SU-DHL-6 (cell line): ENCODE data around the gene MRPL20.

Experiments
- H2AFZ ChIP-seq: fragments of 200-600 bp; sonication (generic); 2 replicates; pipeline ENCODE4 v1.6.1; 2014; ENCODE audit warnings: low read depth, mild to moderate bottlenecking, moderate library complexity, mixed read lengths, antibody characterized with exemption, low read length; ENCODE audit not compliant: severe bottlenecking
- H3F3A ChIP-seq: fragments of 200-600 bp; shearing (Covaris generic); 2 replicates; pipeline ENCODE4 v1.6.0; 2016; ENCODE audit warnings: antibody characterized with exemption, mild to moderate bottlenecking; ENCODE audit not compliant: insufficient read depth
- H3K27ac ChIP-seq: fragments of 200-600 bp; sonication (generic); 2 replicates; pipeline ENCODE4 v1.5.1; 2016; ENCODE audit warnings: low read depth, mild to moderate bottlenecking, low read length, moderate library complexity, mixed read lengths
- H3K27me3 ChIP-seq: fragments of 200-600 bp; sonication (generic), shearing (Covaris generic); 2 replicates; pipeline ENCODE4 v1.6.0; 2014; ENCODE audit warnings: mild to moderate bottlenecking, low read length
- H3K36me3 ChIP-seq: fragments of 200-600 bp; sonication (generic); 2 replicates; pipeline ENCODE4 v1.6.1; 2014; ENCODE audit warnings: mild to moderate bottlenecking, low read length, mixed read lengths
- H3K4me2 ChIP-seq: fragments of 300-600, 200-600 bp; shearing (Covaris generic), sonication (generic); 2 replicates; pipeline ENCODE4 v1.6.0; 2014; ENCODE audit warnings: low read length, low read depth, mild to moderate bottlenecking; ENCODE audit not compliant: poor library complexity, severe bottlenecking
- H3K4me3 ChIP-seq: fragments of 200-600 bp; sonication (generic); 2 replicates; pipeline ENCODE4 v1.5.1; 2014; ENCODE audit warnings: antibody characterized with exemption, low read length, mild to moderate bottlenecking, mixed read lengths; ENCODE audit not compliant: insufficient read depth, poor library complexity, severe bottlenecking
- H3K79me2 ChIP-seq: fragments of 200-600 bp; sonication (generic); 2 replicates; pipeline ENCODE4 v1.6.1; 2014; ENCODE audit warnings: mild to moderate bottlenecking, low read length, moderate library complexity; ENCODE audit not compliant: insufficient read depth
- H3K9ac ChIP-seq: fragments of 200-600 bp; sonication (generic); 2 replicates; pipeline ENCODE4 v1.7.0; 2014; ENCODE audit warnings: mild to moderate bottlenecking, low read length
- H3K9me2 ChIP-seq: fragments of 200-600 bp; sonication (generic); replicated peaks from 2 replicates; pipeline ENCODE4 v1.6.1; 2014; ENCODE audit warnings: low read length; ENCODE audit not compliant: insufficient read depth
- H3K9me3 ChIP-seq: fragments of 200-600 bp; sonication (generic); 2 replicates; pipeline ENCODE4 v1.6.1; 2014; ENCODE audit warnings: low read length, mixed read lengths; ENCODE audit not compliant: insufficient read depth
- H4K20me1 ChIP-seq: fragments of 200-600 bp; sonication (generic); 2 replicates; pipeline ENCODE4 v1.6.1; 2014; ENCODE audit warnings: low read depth, mild to moderate bottlenecking, antibody characterized with exemption, low read length, moderate library complexity, mixed read lengths
- EZH2phosphoT487 ChIP-seq: fragments of 200-600 bp; sonication (generic), shearing (Covaris generic); conservative IDR thresholded peaks from 2 replicates; pipeline ENCODE4 v1.6.1; 2018; ENCODE audit warnings: mild to moderate bottlenecking, antibody characterized with exemption, low read length, moderate library complexity, mixed read lengths
- TF ChIP-seq, protein P1 (sequence below): fragments of 200-600 bp; sonication (generic); IDR thresholded peaks from one replicate; pipeline ENCODE4 v1.5.1; 2017; ENCODE audit warnings: antibody characterized with exemption, mild to moderate bottlenecking, low read length, moderate library complexity; ENCODE audit not compliant: insufficient read depth, poor library complexity, severe bottlenecking

The MRPL20 gene

DNA sequence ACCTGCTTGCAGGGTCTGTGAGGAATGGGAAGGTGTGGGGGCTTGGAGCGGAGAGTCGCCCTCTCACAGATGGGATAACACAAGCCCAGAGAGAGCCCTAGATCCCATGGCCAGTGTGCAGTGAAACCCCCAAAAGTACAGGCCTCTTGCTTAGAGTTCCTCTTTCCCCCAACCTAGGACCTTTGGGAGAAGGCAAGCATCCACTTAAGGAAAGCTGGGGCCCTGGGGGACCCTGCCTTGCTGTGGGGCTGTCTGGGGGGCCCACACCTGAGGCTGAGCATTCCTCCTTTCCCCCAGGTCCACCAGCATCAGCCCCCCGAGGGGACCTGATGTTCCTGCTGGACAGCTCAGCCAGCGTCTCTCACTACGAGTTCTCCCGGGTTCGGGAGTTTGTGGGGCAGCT lies 29.5 kb upstream of the MRPL20 start:
- no peak overlapping the region for H2AFZ ChIP-seq
- H3K79me2 ChIP-seq = no peaks in the 10 kb centered on the region

DNA sequence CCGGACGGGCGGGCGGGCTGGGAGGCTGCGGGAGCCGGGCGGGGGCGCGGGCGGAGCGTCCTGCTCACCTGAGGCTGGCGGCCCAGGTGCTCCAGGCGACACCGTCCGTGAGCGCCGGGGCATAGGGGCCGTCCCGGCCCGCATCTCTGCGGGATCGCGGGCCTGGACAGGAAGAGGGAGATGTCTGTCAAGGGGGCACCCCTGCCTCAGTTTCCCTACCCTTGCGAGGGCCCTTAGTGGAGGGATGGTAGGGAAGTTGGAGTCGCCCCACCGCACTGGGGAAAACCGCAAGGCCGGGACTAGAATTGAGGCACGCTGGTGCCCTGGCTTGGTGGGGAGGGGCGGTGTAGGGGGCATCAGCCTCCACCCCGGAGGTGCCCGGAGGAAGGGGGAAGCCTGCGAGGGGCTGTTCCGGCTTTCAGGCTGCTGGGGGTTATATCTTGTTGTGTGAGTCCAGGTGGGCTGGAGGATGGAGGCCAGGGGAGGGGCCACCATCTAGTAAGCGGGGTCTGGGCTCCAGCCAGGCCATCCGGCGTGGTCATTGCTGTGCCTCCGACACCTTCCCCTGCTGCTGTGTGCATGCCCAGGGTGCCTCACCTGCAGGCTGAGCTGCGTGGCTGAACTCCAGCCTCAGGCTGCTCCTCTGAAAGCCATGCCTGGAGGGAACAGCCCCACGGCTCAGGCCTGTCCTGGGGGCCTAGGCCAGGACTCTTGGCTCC lies 29.0 kb upstream of the MRPL20 start:
- Histone ChIP-seq H4K20me1 (no peaks in the 10 kb centered on the region), H3K27me3 (no peaks in the 10 kb centered on the region), H3K4me3 (no peak overlapping the region), H3K79me2 (no peaks in the 10 kb centered on the region), H3K9me2 (no peaks in the 10 kb centered on the region), H2AFZ (no peak overlapping the region), H3K4me2 (no peak overlapping the region), H3K27ac (no peak overlapping the region), H3K9me3 (no peaks in the 10 kb centered on the region), H3F3A (no peaks in the 10 kb centered on the region), H3K36me3 (no peaks in the 10 kb centered on the region), H3K9ac (no peak overlapping the region)
- no peak for TF ChIP-seq EZH2phosphoT487
- TF ChIP-seq, protein P1, sequence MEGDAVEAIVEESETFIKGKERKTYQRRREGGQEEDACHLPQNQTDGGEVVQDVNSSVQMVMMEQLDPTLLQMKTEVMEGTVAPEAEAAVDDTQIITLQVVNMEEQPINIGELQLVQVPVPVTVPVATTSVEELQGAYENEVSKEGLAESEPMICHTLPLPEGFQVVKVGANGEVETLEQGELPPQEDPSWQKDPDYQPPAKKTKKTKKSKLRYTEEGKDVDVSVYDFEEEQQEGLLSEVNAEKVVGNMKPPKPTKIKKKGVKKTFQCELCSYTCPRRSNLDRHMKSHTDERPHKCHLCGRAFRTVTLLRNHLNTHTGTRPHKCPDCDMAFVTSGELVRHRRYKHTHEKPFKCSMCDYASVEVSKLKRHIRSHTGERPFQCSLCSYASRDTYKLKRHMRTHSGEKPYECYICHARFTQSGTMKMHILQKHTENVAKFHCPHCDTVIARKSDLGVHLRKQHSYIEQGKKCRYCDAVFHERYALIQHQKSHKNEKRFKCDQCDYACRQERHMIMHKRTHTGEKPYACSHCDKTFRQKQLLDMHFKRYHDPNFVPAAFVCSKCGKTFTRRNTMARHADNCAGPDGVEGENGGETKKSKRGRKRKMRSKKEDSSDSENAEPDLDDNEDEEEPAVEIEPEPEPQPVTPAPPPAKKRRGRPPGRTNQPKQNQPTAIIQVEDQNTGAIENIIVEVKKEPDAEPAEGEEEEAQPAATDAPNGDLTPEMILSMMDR = no peak

More for the DNA sequence above, 29.5 kb upstream of the MRPL20 start:
- Histone ChIP-seq H3K4me3 (no peak overlapping the region), H3F3A (no peaks in the 10 kb centered on the region), H3K27me3 (no peaks in the 10 kb centered on the region), H4K20me1 (no peaks in the 10 kb centered on the region), H3K9me2 (no peaks in the 10 kb centered on the region), H3K9ac (no peak overlapping the region), H3K4me2 (no peak overlapping the region), H3K9me3 (no peaks in the 10 kb centered on the region), H3K36me3 (no peaks in the 10 kb centered on the region), H3K27ac (no peak overlapping the region)
- TF ChIP-seq, protein P1 = no peak

DNA sequence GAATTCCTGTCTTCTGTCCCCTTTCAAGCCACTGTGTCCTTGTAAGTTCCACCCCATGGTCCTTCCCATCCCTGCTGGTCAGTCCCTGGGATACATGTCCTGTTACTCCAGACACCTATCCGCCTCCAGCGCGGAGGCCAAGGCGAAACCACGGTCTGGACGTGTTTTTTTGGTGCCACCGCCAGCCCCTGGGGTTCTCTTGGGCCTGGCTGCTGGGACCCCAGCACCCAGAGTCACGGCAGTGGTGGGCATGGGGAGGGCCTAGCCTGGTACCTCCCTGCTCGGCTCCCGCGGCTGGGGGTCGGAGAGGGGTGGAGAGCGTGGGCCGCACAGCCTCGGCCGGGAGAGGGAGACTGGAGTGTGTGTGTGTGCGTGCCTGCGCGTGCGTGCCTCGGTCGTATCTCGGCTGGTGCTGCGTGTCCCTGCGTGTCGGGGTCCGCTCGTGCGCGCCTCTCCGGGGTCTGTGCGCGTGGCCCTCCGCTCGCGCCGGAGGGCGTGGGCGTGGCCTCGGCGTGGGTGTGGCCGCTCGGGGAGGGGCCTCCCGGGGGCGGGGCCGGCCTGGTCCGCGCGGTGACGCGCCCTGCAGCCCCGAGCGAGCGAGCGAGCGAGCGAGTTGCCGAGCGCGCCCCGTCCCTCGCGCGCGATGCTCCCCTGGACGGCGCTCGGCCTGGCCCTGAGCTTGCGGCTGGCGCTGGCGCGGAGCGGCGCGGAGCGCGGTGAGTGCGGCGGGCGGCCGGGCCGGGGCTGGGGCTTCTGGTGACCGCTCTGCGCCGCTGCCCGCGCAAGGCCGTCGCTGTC lies 28.2 kb upstream of the MRPL20 start, which contains the start of gene VWA1:
VWA1 (plus strand) TSS at position 585 of the 798 bp plus-strand sequence; CDS start at position 644, 59 bp downstream.
- Histone ChIP-seq H4K20me1 (no peaks in the 10 kb centered on the region), H3F3A (no peaks in the 10 kb centered on the region), H3K9ac (no peak within 1 kb of the TSS), H3K9me2 (no peaks in the 10 kb centered on the region), H3K4me2 (no peak within 1 kb of the TSS), H3K36me3 (no peaks in the 10 kb centered on the region), H3K9me3 (no peaks in the 10 kb centered on the region), H3K79me2 (no peaks in the 10 kb centered on the region), H2AFZ (no peak within 1 kb of the TSS), H3K27ac (no peak within 1 kb of the TSS), H3K27me3 (no peaks in the 10 kb centered on the region), H3K4me3 (no peak within 1 kb of the TSS)
- TF ChIP-seq, protein P1 = no peak
- no peak for TF ChIP-seq EZH2phosphoT487
